Sigmoid colon (tissue), 3 donors: ENCODE measurements around the gene IGLL1.

Experiments
- CTCF ChIP-seq, 4 experiments: fragments of 450-650 bp in 3 of 4; fragments of 200-600 bp in 1 of 4; IDR thresholded peaks; one replicate each; pipeline ENCODE4 v1.5.1; 2016 to 2019; ENCODE audit warnings: antibody characterized with exemption in 4 of 4, mild to moderate bottlenecking in 3 of 4, moderate library complexity in 2 of 4
- POLR2A ChIP-seq, 2 donors: fragments of 450-650 bp; IDR thresholded peaks; one replicate each; pipeline ENCODE4 v1.6.1; 2016; ENCODE audit warnings: antibody characterized with exemption in 2 of 2, mild to moderate bottlenecking in 2 of 2, moderate library complexity in 2 of 2

- TF ChIP-seq CTCF (IDR thresholded peaks at IDR 0.05) = no peak
- no peak for TF ChIP-seq POLR2A (IDR thresholded peaks at IDR 0.05)
Measured at GRCh38 chr22:23551385-23551784, 28.7 kb downstream of the IGLL1 start.
